HG02798 (cell line): ENCODE measurements around the gene F5.

Experiments
- ATAC-seq: cut with Tn5 transposase; IDR thresholded peaks from one replicate; pipeline ENCODE4 v1.9.1; 2021; ENCODE audit warnings: mild to moderate bottlenecking; ENCODE audit not compliant: unreplicated experiment, poor library complexity

The F5 gene

DNA sequence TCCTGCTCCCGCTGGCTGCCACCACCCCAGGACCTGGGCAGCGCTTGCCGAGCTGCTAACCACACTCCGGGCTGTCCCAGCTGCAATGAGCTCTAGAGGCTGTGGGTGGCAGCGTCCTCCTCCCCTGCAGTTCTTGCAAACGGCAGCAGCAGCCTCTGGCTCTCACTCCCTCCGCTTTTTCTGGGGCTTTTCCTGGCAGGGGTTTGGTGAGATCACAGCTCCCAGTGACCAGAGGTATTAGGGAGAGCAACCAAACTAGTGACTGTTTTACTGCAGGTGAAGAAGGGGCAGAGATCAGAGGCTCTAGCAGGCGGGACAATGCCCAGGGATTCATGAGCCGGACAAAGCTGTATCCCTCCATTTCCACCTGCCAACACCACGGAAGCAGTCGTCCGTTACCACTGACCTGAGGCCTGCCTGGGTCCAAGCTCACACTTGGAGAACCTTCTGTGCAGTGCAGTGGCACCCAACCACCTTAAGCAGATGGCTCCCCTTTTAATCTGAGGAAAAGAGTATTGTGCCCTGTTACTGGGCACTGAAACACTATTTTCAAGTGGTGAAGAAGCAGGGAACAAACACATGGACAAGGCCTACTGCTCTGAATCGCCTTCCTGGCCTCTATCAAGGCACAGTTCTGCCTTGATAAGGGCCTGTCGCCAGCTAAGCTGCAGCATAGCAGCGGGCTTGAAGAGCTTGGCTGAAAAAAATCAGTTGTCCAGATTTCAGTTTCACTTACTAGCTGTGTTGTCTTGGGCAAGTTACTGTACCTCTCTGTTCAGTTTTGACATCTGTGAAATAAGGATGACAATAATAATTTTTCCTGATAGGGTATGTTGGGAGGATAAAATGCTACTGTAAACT is at the start of gene F5:
Gene F5 (minus strand): TSS at position 87 of the 861 bp plus-strand sequence. CDS start 95 bp downstream, outside the sequence.
- peak; percentile 93 for ATAC-seq

DNA sequence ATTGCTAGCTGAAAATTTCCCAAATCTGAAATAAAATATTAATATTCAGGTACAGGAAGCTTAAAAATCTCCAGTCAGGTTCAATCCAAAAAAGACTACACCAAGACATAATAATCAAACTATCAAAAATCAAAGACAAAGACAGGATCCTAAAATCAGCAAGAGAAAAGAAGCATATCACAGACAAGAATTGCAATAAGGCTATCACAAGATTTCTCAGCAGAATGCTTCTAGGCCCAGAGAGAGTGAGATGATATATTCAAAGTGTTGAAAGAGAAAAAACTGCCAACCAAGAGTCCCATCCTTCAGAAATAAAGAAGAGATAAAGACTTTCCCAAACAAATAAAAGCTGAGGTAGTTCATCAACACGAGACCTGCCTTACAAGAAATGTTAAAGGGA is 48.6 kb upstream of the F5 start:
- ATAC-seq, result no peak

DNA sequence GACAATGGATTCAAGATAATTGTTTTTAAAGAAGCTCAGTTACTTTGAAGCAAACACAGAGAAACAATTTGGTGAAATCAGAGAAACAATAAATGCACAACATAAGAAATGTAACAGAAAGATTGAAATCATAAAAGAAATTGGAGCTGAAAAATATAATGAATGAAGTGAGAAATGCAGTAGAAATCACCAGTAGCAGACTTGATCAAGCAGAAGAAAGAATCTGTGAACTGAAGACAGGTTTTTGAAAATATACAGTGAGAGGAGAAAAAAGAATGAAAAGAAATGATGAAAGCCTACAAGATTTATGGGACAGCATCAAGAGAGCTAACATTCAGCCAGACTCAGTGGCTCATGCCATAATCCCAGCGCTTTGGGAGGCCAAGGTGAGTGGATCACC is 47.9 kb upstream of the F5 start:
- no peak for ATAC-seq

DNA sequence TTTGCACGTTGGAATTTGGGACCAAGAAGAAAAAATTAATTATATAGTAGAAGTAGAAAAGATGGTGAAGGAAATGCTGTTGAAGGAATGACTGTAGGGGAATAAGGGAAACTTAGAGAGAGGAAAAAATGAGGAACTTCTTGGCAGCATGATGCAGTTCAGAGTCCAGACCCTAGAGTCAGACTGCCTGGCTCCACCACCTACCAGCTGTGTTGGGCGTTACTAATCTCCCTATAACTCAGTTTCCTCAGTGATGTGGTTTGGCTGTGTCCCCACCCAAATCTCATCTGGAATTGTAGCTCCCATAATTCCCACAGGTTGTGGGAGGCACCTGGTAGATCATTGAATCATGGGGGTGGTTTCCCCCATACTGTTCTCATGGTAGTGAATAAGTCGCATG is 45.0 kb upstream of the F5 start:
- no peak for ATAC-seq

DNA sequence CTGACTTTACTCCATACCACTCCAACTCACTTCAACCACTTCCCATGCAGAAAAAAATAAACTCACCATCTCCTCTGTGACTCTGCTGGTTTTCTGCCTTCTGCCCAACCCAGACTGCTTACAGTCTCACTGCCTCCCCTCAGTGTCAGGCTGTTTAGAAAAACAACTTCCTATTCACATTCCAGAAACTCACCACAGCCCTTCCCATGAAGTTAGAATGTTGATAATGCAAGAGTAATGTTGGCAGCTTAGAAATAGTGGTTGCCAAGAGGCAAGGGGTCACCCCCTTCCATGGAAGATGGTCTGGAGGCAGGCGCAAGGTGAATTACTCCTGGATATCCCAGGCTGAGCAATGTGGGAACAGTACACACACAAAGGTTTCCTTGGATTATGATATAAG is 43.7 kb upstream of the F5 start, which contains the start of gene SELP:
Gene SELP (minus strand): TSS at position 119 of the 400 bp plus-strand sequence. CDS start 50 bp downstream, at position 69.
- no peak for ATAC-seq

DNA sequence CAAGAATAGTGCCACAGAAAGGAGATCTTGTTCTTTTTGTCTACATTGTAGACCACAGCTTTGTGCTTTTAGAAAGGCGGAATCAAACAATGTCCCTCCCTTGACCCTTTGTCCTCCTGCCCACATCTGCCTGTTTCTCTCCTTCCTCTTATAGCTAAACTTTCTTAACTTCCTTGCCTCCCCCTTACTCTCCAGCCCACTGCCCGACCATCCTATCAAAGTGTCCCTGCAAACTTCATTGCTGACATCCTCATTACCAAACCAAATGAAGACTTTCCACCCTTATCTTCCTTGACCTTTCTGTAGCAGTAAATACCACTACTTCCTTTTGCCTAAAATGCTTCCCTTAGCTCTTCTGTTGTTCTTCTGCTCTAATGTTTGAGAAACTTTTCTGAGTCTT is 38.6 kb upstream of the F5 start:
- no peak for ATAC-seq

DNA sequence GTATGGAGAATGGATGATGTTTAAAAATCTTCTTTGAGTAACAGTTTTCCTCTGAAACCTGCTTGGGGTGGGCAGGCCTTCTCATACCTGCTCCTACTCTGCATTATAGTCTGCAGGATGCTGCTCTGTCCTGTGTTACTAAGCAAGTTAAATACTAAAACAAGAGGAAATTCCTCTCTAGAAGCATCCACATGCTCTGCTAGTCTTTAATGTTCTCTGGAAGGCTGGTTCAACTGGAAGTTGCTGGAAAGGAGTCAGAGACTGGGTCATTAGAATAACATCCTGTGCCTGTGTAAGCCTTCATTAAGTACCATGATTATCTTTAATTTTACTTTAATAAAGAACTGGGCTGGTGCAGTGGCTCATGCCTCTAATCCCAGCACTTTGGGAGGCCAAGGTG is 37.8 kb upstream of the F5 start:
- ATAC-seq, result no peak

DNA sequence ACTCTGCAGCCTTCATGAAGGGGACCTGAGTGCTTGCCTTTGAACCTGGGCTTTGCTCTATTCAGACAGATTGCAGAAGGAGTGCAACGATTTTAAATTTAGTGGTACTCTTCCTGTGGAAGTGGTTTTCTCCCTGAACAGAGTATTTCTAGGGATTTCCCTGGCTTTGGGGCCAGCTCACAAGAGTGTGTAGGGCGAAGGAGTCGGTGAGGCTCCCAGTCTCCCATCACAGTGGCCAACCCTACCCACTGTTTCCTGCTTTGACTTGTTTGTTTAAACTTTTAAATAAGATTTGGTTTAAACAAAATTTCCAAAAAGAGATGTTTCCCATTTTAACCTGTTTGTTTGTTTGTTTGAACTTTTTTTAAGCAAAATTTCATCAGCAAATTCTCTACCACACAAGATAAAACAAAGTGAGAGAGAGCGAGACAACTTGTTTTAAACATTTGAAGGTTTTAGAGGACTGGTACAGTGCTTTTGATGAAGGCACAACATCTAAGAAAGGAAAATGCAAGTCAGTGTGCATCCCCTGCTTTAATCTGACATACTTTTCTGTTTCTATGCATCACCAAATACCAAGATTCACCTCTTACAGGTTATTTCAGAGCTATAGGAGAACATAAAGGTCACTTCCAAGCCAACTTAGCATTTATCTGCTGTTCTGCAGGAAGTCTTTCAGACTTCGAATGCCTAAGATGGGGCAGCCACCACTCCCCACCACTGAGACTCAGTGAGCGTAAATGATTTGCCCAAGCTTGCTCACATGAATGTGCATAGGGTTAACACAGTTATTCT is 37.0 kb upstream of the F5 start:
- no peak for ATAC-seq

DNA sequence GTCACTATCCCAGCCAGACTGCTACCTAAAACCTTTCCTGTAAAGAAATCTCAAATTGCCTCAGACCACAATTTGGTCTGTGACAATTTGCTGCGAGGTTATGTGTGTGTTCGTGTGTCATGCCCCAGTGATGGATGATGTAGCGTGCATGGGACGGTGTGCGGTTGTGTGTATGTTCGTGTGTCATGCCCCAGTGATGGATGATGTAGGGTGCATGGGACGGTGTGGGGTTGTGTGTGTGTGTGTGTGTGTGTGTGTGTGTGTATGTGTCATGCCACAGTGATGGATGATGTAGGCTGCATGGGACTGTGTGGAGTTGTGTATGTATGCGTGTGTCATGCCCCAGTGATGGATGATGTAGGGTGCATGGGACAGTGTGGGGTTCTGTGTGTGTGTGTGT is 34.3 kb upstream of the F5 start:
- no peak for ATAC-seq

DNA sequence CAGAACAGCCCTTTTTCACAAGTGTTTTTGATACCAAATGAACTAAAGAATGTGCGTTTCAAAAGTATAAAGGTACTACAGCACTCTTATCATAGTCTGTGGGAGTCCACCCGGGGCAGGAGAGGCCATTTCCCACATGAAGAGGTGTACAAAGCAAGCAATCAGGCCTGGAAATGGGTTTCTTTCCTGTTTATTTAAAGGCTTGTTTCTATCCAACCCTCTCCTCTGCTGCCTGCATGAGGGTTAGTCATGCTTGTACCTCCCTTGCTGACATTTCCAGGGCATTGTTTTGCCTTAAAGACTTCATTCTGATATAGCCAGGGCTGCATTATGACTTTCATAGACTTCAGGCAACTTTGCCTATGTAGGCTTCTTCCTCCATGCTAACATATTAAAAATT is 32.1 kb upstream of the F5 start:
- no peak for ATAC-seq

DNA sequence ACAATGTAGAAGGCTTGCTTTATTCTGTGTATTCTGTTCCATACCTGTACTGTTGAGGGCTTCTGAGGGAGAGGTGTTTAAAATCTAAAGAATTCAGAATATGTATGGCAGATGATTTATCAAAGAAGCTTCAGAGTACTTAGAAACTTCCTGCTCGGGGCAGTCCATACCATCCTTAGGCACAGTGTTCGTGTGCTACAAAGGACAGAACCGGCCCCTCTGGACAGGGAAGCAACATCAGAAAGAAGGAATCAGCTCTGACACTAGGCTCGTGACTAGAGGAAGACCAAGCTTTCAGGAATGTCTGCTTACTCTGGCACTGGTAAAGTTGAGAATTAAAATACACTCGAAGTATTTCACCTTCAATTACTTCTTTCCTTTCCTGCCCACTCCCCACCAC is 29.5 kb upstream of the F5 start:
- no peak for ATAC-seq

DNA sequence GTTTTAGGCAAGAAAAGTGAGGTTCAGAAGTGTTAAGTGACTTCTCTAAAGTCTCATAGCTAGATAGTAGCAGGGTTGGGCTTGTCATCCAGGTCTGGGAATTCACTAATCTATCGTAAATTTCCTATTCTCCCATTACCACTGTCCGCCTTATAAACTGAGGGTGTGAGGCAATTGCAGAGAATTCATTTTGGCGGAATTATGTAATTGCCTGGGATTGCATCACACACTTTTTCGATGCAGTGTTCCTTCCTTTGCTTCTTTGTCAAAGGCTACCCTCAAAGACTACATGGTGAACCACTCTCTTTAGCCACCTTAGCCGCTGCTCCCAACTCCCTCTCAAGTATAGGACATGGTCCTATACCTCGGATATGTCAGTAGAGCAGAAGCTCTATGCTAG is 24.6 kb upstream of the F5 start:
- ATAC-seq, result no peak

DNA sequence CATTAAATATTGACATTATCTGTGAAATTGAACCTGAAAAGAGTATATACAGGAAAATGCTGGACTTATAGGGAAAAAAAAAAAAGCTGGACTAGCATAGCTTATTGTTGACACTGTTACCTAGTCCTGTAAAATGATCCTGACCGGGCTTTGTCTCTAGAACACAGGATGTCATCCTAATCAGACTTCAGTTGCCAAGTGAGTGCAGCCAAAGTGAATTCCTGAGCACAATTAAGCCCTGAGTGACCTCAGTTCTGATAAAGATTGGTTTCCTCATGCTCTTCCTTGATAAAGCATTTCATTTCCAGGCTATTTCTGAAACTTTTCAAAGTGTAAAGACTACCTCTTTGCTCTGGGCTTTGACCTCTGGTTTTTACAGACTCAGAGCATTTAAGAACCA is 23.8 kb upstream of the F5 start:
- no peak for ATAC-seq

DNA sequence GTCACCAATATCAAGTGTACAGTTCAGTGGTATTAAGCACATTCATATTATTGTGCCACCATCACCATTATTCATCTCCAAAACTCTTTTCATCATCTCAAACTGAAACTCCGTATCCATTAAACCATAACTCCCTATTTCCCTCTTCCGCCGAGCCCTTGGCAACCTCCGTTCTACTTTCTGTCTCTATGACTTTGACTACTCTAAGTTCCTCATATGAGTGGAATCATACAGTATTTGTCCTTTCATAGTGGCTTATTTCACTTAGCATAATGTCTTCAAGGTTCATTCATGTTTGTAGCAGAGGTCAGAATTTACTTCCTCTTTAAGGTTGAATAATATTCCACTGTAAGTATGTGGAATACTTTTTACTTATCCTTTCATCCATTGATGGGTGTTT is 21.9 kb upstream of the F5 start:
- ATAC-seq, result no peak

DNA sequence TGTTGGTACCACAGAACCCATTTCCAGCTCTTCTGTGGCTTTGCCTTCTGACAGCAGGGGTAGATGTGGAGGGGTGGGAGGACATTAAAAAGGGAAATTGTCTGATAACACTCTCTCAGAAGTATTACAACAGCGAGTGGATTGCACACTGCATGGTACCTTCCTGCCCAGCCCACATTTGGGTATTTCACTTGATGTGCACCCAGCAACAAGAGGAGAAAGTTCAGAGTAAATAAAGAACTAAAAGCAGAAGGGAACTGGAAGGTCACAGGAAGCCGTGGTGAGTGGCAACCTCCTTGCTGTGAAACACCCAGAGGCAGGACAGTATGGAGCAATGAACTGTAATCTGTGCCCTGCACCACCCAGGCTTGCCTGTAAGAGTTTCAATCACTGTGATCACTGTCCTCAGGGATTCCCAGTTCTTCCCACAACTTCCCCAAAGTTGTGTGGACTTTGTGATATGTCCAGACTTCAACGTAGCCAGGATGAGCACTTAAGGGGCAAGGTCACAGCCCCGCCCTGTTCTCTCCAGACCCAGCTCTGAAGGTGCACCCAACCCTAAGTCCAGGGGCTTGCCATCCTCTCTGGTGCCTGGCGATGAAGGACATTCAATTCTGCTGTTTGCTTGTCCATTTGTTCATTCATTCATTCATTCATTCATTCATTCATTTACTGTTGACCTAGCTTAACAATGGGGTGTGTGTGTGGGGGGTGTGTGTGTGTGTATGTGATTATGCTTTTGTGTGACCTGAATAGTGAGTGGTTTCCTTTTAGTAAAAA is 18.7 kb upstream of the F5 start:
- ATAC-seq, result no peak

DNA sequence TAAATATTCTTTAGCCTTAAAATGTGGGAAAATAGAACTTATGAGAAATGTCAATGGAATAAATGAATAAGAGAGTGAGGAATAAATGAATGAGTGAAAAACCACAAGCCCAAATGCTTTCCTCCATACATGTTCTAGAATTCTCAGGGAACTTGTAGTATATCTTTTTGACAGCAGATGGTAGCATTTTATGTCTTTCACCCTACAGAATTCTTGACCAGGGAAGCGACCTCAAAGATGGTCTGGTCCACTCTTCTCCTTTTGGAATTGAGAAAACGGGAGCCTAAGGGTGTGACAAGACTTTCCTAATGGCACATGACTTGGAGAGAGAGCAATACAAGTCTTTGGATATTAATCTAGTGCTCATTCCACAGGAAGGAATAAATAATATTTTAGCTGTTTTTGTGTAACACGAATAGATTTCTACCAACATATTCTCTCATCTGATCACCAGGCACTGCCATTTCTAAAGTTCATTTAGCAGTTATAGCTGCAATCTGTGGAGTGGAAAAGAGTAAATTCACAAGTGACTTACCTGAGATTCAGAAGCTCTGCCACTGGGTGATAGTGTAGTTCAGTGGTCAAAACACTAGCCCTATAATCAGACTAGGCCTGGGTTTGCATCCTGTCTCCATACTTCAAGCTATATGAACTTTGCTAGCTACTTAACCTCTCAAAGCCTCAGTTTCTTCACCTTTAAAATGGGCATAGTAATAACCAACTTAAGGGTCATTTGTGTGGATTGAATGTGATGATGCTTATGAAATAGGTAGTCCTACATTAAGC is 15.0 kb upstream of the F5 start:
- ATAC-seq, result no peak

DNA sequence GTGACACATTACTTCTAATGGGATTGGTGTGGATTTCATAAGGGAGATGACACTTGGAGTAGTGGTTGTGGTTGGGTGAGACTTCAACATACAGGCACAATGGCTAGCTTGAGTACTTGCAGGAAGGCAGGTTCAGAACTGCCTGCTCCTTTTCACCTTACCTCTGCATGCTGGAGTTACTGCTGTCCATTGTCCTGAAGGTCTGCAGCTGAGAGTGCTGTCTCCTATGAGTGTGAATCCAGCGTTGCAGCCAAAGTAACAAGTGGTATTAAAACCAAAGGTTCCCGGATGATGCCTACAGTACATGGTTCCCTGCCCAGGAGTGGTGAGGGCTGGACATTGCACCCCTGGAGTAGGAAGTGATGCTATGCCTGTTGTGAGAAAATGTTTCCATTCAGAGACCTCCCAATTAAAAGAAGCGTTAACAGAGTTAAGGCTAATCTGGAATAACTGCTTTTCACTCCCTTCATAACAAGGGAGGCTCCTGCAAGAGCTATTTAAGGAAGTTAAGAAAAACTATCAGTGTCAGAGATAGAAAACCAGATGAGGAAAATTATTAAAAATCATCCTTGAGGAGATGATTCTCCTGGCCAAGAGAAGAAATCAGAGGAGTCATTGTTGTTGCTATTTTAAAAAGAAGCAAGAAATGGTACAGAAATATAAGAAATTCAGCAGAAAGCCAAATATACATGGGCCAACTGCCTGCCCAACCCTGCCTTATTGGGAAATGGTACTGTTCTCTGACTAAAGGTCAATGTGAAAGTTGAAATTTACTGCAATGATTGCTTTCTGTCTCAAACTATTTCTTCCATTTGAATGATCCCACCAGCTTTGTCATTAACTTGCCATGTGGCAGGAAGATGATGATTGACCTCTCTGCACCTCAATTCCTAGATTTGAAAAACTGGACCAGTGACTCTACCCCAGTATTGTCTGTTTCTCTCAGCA is 9.8 kb upstream of the F5 start:
- peak; percentile 37 for ATAC-seq

DNA sequence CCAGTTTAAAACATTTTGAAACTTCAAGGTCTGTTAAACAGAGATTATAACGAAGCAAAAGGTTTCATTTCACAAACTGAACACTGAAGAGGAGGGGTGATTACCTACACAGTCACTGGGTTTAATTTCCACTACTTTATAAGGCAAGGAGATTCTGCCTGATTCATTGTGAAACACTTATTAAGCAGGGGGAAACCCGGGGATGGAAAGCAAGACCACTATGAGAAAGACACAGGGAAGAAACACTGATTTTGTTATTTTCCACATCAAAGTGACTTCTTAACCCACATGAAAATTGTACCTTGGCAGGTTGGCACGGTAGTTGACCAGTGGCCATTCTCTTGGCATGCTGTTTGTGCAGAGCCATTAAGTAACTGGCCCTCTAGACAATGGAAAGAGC is 8.1 kb upstream of the F5 start:
- ATAC-seq, result peak; percentile 36

DNA sequence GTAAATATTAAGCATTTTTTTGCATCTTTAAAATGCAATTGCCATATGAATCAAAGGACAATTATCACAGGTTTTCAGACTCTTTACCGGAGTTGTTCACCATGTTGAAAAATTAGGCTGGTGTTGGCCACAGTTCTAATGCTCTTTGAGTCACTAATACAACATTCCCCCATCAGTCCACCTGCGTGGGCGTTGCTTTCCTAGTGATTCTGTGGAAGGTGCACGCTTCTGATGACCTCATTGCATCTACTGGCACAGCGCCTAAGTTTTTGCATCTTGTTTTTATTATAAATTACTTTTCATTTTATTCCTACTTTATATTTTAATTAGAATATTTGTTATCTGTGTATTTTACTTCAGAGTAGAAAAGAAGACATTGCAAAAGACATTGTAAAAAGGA is 4.7 kb upstream of the F5 start:
- no peak for ATAC-seq
